Thoracic aorta (tissue), 2 donors: Measurements from ENCODE around the gene FBXL3. TPM values are rescaled to one million over a fixed set of nuclear protein-coding genes. Genes with fewer than 3 reads are reported as not detected.
"Not testable (repeated sequence)": the region's sequence is repeated elsewhere in the genome, so short reads cannot be mapped to it uniquely, and the experiment has no call there.

Experiments used
- ATAC-seq: fragments of 150-250 bp; one replicate; pipeline ENCODE4 v1.8.0; 2017; ENCODE audit warnings: low read depth; ENCODE audit not compliant: insufficient number of reproducible peaks, low FRiP score
- DNase-seq: peaks from one replicate; pipeline ENCODE4 v3.0.0-alpha.2; 2020; ENCODE audit warnings: low spot score
- H3K27ac ChIP-seq, 2 donors: fragments of 200-600 bp; sonication (generic); 1 replicate in 1 of 2; 2 replicates in 1 of 2; pipeline ENCODE4 v1.5.1; 2016; ENCODE audit warnings: mild to moderate bottlenecking in 2 of 2, moderate library complexity in 2 of 2
- H3K27me3 ChIP-seq: fragments of 200-600 bp; sonication (generic); replicated peaks from 2 replicates; pipeline ENCODE4 v1.6.0; 2016; ENCODE audit warnings: mild to moderate bottlenecking; ENCODE audit not compliant: insufficient read depth
- H3K36me3 ChIP-seq: fragments of 200-600 bp; sonication (generic); one replicate; pipeline ENCODE4 v1.5.1; 2016
- H3K4me1 ChIP-seq, 2 donors: fragments of 200-600 bp; sonication (generic); 1 replicate in 1 of 2; 2 replicates in 1 of 2; pipeline versions ENCODE4 v1.5.1 to v1.6.0; 2016; ENCODE audit warnings: low read depth in 2 of 2, mild to moderate bottlenecking in 1 of 2; ENCODE audit not compliant: control insufficient read depth in 1 of 2
- H3K4me3 ChIP-seq: fragments of 200-600 bp; sonication (generic); 2 replicates; pipeline ENCODE4 v1.5.1; 2016; ENCODE audit warnings: mild to moderate bottlenecking
- H3K9me3 ChIP-seq: fragments of 200-600 bp; sonication (generic); 2 replicates; pipeline ENCODE4 v1.5.1; 2016
- total RNA-seq, 2 donors: library from RNA; depleted of rRNA; stranded (reverse); fragments of >200 nt; gene quantifications; one replicate each; pipeline versions ENCODE4 v1.1.0 to v1.2.3, GENCODE V29; 2016
- TF ChIP-seq, protein P1 (sequence below): fragments of 200-600 bp; sonication (generic); IDR thresholded peaks from one replicate; pipeline ENCODE4 v1.5.1; 2019; ENCODE audit warnings: antibody characterized with exemption

FBXL3 gene
- total RNA-seq, 2 donors from 2014 or later, result 111 to 119 TPM

- Histone ChIP-seq H3K36me3 (peaks cover 44% of the 10 kb centered on the region), H3K27ac (peak overlapping the region; percentile 69 to 80), H3K9me3 (no peaks in the 10 kb centered on the region), H3K27me3 (no peaks in the 10 kb centered on the region), H3K4me3 (peak overlapping the region; percentile 2), H3K4me1 (peaks cover 74 to 77% of the 10 kb centered on the region in 2 donors)
- TF ChIP-seq, protein P1, sequence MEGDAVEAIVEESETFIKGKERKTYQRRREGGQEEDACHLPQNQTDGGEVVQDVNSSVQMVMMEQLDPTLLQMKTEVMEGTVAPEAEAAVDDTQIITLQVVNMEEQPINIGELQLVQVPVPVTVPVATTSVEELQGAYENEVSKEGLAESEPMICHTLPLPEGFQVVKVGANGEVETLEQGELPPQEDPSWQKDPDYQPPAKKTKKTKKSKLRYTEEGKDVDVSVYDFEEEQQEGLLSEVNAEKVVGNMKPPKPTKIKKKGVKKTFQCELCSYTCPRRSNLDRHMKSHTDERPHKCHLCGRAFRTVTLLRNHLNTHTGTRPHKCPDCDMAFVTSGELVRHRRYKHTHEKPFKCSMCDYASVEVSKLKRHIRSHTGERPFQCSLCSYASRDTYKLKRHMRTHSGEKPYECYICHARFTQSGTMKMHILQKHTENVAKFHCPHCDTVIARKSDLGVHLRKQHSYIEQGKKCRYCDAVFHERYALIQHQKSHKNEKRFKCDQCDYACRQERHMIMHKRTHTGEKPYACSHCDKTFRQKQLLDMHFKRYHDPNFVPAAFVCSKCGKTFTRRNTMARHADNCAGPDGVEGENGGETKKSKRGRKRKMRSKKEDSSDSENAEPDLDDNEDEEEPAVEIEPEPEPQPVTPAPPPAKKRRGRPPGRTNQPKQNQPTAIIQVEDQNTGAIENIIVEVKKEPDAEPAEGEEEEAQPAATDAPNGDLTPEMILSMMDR, result no peak
- DNase-seq (no peak), ATAC-seq (no peak)
Measured at GRCh38 chr13:77016251-77016812, 10.6 kb downstream of the FBXL3 start.

DNA sequence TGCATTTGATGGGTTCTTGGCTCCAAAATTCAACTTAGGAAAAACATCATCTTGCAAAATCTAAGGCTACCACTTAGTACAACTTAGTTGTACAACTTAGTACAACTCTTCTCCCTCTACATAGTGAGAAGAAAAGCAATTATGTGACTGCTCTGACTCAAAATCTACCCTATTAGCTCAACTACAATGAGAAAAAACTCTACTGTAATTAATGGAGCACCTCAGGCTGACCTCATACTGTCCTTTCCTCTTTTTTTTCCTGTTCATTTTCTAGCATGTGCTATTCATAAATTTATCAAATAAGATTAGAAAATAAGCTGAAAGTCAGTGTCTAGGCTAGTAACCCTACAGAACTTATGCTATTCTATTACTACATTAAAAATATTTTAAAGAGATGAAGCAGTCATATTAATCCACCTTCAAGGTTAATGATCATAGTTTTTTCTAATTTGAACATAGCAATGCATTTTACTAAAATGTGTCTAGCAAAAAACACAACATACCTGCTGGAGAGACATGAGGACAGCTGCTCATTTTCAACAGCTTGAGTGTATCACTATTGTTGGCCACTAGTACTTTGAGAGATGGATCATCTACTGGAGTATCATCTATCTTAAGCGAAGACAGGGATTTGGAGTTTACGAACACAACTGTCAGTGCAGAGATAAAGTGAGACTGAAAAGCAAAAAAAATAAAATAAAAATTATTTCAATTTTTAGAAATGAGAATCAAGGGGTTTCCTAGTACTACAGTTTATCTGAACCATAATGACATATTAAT lies 11.9 kb downstream of the FBXL3 start:
- ATAC-seq (no peak), DNase-seq (no peak)
- H3K27ac ChIP-seq, result peak overlapping the region; percentile 69 to 80
- no peak overlapping the region for H3K4me3 ChIP-seq
- H3K4me1 ChIP-seq, result peaks cover 61 to 65% of the 10 kb centered on the region in 2 donors
- no peaks in the 10 kb centered on the region for H3K9me3 ChIP-seq
- no peaks in the 10 kb centered on the region for H3K27me3 ChIP-seq
- TF ChIP-seq, protein P1, result no peak
- peaks cover 50% of the 10 kb centered on the region for H3K36me3 ChIP-seq

DNA sequence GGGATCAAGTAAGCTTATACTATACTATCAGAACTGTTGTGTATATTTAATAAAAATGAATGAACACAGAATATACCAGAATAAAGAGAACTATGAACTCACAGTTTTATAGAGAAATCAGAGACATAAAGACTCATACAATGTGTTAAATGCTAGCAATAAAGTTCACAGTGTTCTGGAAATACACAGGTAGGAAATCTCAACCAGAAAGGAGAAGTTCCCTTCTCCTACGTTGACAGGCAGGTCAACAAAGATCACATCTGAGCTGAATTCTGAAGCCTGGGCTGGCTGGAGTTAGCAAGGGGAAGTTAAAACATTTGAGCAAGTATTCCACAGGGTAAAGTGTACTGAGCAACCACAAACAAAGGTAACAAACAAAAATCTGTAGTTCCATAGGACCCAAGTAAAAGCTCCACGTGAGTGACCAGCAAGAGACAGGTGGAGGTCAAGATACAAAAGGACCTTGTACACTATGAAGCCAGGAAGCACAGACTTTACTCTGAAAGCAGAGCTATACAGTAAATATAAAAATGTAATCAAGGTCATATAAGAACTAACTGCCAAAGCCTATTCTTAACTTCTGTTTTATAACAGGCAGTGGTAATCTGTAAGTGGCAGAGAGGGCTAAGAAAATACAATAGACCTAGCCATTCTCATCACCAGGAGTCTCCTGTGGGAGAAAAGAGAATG lies 13.0 kb downstream of the FBXL3 start:
- peaks cover 56 to 61% of the 10 kb centered on the region in 2 donors for H3K4me1 ChIP-seq
- no peaks in the 10 kb centered on the region for H3K9me3 ChIP-seq
- TF ChIP-seq, protein P1, result no peak
- H3K27ac ChIP-seq, result peak overlapping the region in 1 of 2 donors; percentile 80
- DNase-seq, result no peak
- ATAC-seq, result no peak
- H3K36me3 ChIP-seq, result peaks cover 61% of the 10 kb centered on the region
- H3K4me3 ChIP-seq, result peak overlapping the region; percentile 8
- no peaks in the 10 kb centered on the region for H3K27me3 ChIP-seq

GRCh38 chr13:77009719-77010118 lies 17.2 kb downstream of the FBXL3 start:
- not testable (repeated sequence) for H3K4me3 ChIP-seq, H3K27ac ChIP-seq, H3K27me3 ChIP-seq, DNase-seq, ATAC-seq, H3K9me3 ChIP-seq
- H3K4me1 ChIP-seq, result peaks cover 28 to 54% of the 10 kb centered on the region in 2 donors
- peaks cover 62% of the 10 kb centered on the region for H3K36me3 ChIP-seq

- Histone ChIP-seq H3K27ac (peak overlapping the region in 1 of 2 donors; percentile 15), H3K27me3 (no peaks in the 10 kb centered on the region), H3K36me3 (peaks cover 55% of the 10 kb centered on the region), H3K9me3 (no peaks in the 10 kb centered on the region), H3K4me1 (peaks cover 21 to 52% of the 10 kb centered on the region in 2 donors), H3K4me3 (no peak overlapping the region)
- ATAC-seq (no peak), DNase-seq (no peak)
- TF ChIP-seq, protein P1, result no peak
Measured at GRCh38 chr13:77009011-77009410, 17.9 kb downstream of the FBXL3 start.

- Histone ChIP-seq H3K27ac (peak overlapping the region in 1 of 2 donors; percentile 40), H3K4me1 (peaks cover 15 to 46% of the 10 kb centered on the region in 2 donors), H3K36me3 (peaks cover 49% of the 10 kb centered on the region)
- ATAC-seq, H3K4me3 ChIP-seq, H3K9me3 ChIP-seq, H3K27me3 ChIP-seq, DNase-seq: not testable (repeated sequence)
Measured at GRCh38 chr13:77008337-77008736, 18.6 kb downstream of the FBXL3 start.
